Neural cell (in vitro differentiated cells): ENCODE measurements around the gene GPD1.
"Not testable (repeated sequence)": the region's sequence is repeated elsewhere in the genome, so short reads cannot be mapped to it uniquely, and the experiment has no call there.

ENCODE experiments used
- EP300 ChIP-seq: fragments of 450-650 bp; conservative IDR thresholded peaks from 2 replicates; pipeline ENCODE4 v1.6.1; 2014; ENCODE audit warnings: antibody characterized with exemption, mild to moderate bottlenecking, moderate library complexity; ENCODE audit not compliant: poor library complexity, severe bottlenecking
- SMC3 ChIP-seq: fragments of 450-650 bp; conservative IDR thresholded peaks from 2 replicates; pipeline ENCODE4 v1.6.1; 2014; ENCODE audit warnings: antibody characterized with exemption, mild to moderate bottlenecking, moderate library complexity; ENCODE audit not compliant: poor library complexity
- TF ChIP-seq, protein P1 (sequence below): fragments of 450-650 bp; IDR thresholded peaks from 2 replicates; pipeline ENCODE4 v1.5.1; 2014; ENCODE audit warnings: antibody characterized with exemption, mild to moderate bottlenecking, moderate library complexity; ENCODE audit not compliant: poor library complexity, severe bottlenecking

DNA sequence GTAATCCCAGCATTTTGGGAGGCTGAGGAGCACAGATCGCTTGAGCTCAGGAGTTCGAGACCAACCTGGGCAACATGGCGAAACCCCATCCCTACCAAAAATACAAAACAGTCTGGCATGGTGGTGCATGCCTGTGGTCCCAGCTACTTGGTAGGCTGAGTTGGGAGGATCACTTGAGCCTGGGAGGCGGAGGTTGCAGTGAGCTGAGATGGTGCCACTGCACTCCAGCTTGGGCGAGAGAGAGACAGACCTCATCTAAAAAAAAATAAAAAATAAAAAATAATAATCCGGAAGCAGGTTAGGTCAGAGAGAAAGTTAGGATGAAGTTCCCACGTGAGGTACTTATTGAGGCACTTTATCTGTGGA is 19.4 kb upstream of the GPD1 start:
- TF ChIP-seq SMC3, EP300: not testable (repeated sequence)
- TF ChIP-seq, protein P1, sequence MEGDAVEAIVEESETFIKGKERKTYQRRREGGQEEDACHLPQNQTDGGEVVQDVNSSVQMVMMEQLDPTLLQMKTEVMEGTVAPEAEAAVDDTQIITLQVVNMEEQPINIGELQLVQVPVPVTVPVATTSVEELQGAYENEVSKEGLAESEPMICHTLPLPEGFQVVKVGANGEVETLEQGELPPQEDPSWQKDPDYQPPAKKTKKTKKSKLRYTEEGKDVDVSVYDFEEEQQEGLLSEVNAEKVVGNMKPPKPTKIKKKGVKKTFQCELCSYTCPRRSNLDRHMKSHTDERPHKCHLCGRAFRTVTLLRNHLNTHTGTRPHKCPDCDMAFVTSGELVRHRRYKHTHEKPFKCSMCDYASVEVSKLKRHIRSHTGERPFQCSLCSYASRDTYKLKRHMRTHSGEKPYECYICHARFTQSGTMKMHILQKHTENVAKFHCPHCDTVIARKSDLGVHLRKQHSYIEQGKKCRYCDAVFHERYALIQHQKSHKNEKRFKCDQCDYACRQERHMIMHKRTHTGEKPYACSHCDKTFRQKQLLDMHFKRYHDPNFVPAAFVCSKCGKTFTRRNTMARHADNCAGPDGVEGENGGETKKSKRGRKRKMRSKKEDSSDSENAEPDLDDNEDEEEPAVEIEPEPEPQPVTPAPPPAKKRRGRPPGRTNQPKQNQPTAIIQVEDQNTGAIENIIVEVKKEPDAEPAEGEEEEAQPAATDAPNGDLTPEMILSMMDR: not testable (repeated sequence)
